ENCODE data around the gene ARMC2. TPM values are rescaled to one million over a fixed set of nuclear protein-coding genes. Genes with fewer than 3 reads are reported as not detected.

ARMC2 gene
- total RNA-seq, 1 experiment from 2014 or later = 12.6 TPM

DNA sequence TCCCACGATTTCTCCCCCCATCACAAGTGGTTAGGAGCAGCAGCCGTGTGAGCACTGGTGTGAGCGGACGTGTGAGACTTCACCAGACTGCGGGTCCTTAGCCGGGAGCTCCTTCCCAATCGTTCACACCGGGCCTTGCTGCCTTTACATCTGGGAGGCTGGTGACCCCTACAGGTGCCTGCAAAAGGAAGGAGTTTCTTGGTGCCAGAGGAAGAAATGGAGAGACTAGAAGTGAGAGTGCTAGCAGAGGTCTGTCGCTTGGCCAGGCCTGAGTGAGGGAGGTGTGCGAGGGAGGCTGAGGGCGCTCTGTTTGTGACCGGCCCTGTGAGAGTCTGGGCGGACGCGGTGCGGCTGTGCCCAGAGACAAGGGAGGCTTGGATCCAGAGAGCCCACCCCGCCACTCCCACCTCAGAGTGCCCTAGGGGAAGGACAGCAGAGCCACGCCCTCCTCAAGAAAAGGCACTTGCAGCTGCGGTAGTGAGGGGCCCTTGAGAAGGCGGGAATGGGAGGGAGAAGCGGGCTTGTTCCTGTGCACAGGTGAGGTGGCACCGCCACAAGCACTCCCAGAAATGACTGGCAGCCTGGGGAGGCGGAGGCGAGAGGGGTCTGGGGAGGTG, 10.0 kb upstream of the ARMC2 start:
- Histone ChIP-seq H3K27ac (ENCODE audit: low read depth, low read length, poor library complexity, severe bottlenecking) (no peak overlapping the region), H3K4me3 (ENCODE audit: low read depth, low read length, poor library complexity, severe bottlenecking) (no peak overlapping the region), H3K9me3 (ENCODE audit: low read depth, low read length, poor library complexity, severe bottlenecking) (no peaks in the 10 kb centered on the region), H3K27me3 (replicated peaks; ENCODE audit: insufficient read depth, low read depth, low read length, poor library complexity) (no peaks in the 10 kb centered on the region), H3K36me3 (ENCODE audit: insufficient read depth, low read length, poor library complexity, severe bottlenecking) (no peaks in the 10 kb centered on the region), H3K4me1 (ENCODE audit: insufficient read depth, low read length, poor library complexity, severe bottlenecking) (no peaks in the 10 kb centered on the region)
- peak; percentile 9 for DNase-seq (ENCODE audit: low spot score)
- no TSS peak for BruUV-seq (replicated peaks)
- ChIA-PET CTCF (interaction anchor here (0.7 to 1.0 kb wide), 2 partner anchors 10 to 297 kb away, joined by 3 read pairs; partner anchors contain the start of gene ARMC2), POLR2A (ENCODE audit: low non-redundant PET) (no interaction called here)
- intact Hi-C loops (cut with micrococcal nuclease; ENCODE audit: unreplicated experiment) = loop anchor here (5.0 kb wide), 2 partner anchors 234 to 281 kb away; no protein-coding TSS in a partner anchor
- TF ChIP-seq, protein P1, sequence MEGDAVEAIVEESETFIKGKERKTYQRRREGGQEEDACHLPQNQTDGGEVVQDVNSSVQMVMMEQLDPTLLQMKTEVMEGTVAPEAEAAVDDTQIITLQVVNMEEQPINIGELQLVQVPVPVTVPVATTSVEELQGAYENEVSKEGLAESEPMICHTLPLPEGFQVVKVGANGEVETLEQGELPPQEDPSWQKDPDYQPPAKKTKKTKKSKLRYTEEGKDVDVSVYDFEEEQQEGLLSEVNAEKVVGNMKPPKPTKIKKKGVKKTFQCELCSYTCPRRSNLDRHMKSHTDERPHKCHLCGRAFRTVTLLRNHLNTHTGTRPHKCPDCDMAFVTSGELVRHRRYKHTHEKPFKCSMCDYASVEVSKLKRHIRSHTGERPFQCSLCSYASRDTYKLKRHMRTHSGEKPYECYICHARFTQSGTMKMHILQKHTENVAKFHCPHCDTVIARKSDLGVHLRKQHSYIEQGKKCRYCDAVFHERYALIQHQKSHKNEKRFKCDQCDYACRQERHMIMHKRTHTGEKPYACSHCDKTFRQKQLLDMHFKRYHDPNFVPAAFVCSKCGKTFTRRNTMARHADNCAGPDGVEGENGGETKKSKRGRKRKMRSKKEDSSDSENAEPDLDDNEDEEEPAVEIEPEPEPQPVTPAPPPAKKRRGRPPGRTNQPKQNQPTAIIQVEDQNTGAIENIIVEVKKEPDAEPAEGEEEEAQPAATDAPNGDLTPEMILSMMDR (conservative IDR thresholded peaks at IDR 0.05; ENCODE audit: low read depth, low read length) = no peak
- TF ChIP-seq EZH2 (IDR thresholded peaks at IDR 0.05; ENCODE audit: borderline replicate concordance, low read depth, low read length, poor library complexity, severe bottlenecking) = no peak

- Histone ChIP-seq H3K4me3 (ENCODE audit: low read depth, low read length, poor library complexity, severe bottlenecking) (no peak overlapping the region), H3K4me1 (ENCODE audit: insufficient read depth, low read length, poor library complexity, severe bottlenecking) (no peaks in the 10 kb centered on the region), H3K9me3 (ENCODE audit: low read depth, low read length, poor library complexity, severe bottlenecking) (no peaks in the 10 kb centered on the region), H3K27me3 (replicated peaks; ENCODE audit: insufficient read depth, low read depth, low read length, poor library complexity) (no peaks in the 10 kb centered on the region), H3K36me3 (ENCODE audit: insufficient read depth, low read length, poor library complexity, severe bottlenecking) (no peaks in the 10 kb centered on the region), H3K27ac (ENCODE audit: low read depth, low read length, poor library complexity, severe bottlenecking) (no peak overlapping the region)
- DNase-seq (ENCODE audit: low spot score) = no peak
- intact Hi-C loops (cut with micrococcal nuclease; ENCODE audit: unreplicated experiment) = loop anchor here (5.0 kb wide), 2 partner anchors 233 to 282 kb away; no protein-coding TSS in a partner anchor
- no TSS peak for BruUV-seq (replicated peaks)
- CTCF ChIA-PET = interaction anchor here (0.6 to 0.8 kb wide), 2 partner anchors 298 to 453 kb away, joined by 3 read pairs; no protein-coding TSS in a partner anchor
- TF ChIP-seq, protein P1 (conservative IDR thresholded peaks at IDR 0.05; ENCODE audit: low read depth, low read length) = no peak
- no peak for TF ChIP-seq EZH2 (IDR thresholded peaks at IDR 0.05; ENCODE audit: borderline replicate concordance, low read depth, low read length, poor library complexity, severe bottlenecking)
- POLR2A ChIA-PET (ENCODE audit: low non-redundant PET) = no interaction called here
Observed at GRCh38 chr6:108839083-108839642, 9.1 kb upstream of the ARMC2 start.

- no peak for DNase-seq (ENCODE audit: low spot score)
- H3K4me1 ChIP-seq (ENCODE audit: insufficient read depth, low read length, poor library complexity, severe bottlenecking) = no peaks in the 10 kb centered on the region
- H3K36me3 ChIP-seq (ENCODE audit: insufficient read depth, low read length, poor library complexity, severe bottlenecking) = no peaks in the 10 kb centered on the region
- no peak for TF ChIP-seq EZH2 (IDR thresholded peaks at IDR 0.05; ENCODE audit: borderline replicate concordance, low read depth, low read length, poor library complexity, severe bottlenecking)
- TF ChIP-seq, protein P1 (conservative IDR thresholded peaks at IDR 0.05; ENCODE audit: low read depth, low read length) = no peak
- H3K9me3 ChIP-seq (ENCODE audit: low read depth, low read length, poor library complexity, severe bottlenecking) = no peaks in the 10 kb centered on the region
- H3K27ac ChIP-seq (ENCODE audit: low read depth, low read length, poor library complexity, severe bottlenecking) = no peak overlapping the region
- no peak overlapping the region for H3K4me3 ChIP-seq (ENCODE audit: low read depth, low read length, poor library complexity, severe bottlenecking)
- POLR2A ChIA-PET (ENCODE audit: low non-redundant PET) = no interaction called here
- intact Hi-C loops (cut with micrococcal nuclease; ENCODE audit: unreplicated experiment) = no loop called here
- H3K27me3 ChIP-seq (replicated peaks; ENCODE audit: insufficient read depth, low read depth, low read length, poor library complexity) = no peaks in the 10 kb centered on the region
- CTCF ChIA-PET = no interaction called here
- no TSS peak for BruUV-seq (replicated peaks)
Observed at GRCh38 chr6:108840919-108841318, 7.3 kb upstream of the ARMC2 start.
